HCT116 (cell line): ENCODE results near the gene CDK16. TPM values are rescaled to one million over a fixed set of nuclear protein-coding genes. Genes with fewer than 3 reads are reported as not detected.

Experiments used
- ATAC-seq: fragments of 200-7000 bp; cut with Tn5 transposase; 2 replicates; pipeline ENCODE4 v1.9.1; 2020; ENCODE audit warnings: mild to moderate bottlenecking, moderate library complexity
- BruUV-seq: library from RNA; stranded (reverse); fragments of 400-500 nt; replicated peaks from 2 replicates; lab custom pipeline; 2021; lab: Mats Ljungman, UMichigan
- CTCF ChIA-PET: fragments of 300-600 bp; sonication (Branson Sonifier 250); formaldehyde crosslinking; loops from one replicate; lab custom pipeline; 2021; ENCODE audit warnings: antibody characterized with exemption; lab: Charles Lee
- POLR2A ChIA-PET: fragments of 300-600, 350-600 bp; sonication (Branson Sonifier 250); formaldehyde crosslinking; loops from one replicate; lab custom pipeline; 2021; ENCODE audit warnings: antibody characterized with exemption; lab: Charles Lee
- RAD21 ChIA-PET, 2 experiments: fragments of 300-600 bp; sonication (Branson Sonifier 250); formaldehyde crosslinking; loops; one replicate each; lab custom pipeline; 2023; ENCODE audit warnings: low total read pairs in 2 of 2; ENCODE audit not compliant: uncharacterized antibody in 2 of 2, unreplicated experiment in 2 of 2, low non-redundant PET in 1 of 2; lab: Charles Lee
- DNase-seq: peaks from one replicate; pipeline ENCODE4 v3.0.0-alpha.2; 2010; ENCODE audit warnings: low read depth, low spot score
- H2AFZ ChIP-seq: fragments of 200-600 bp; shearing (Covaris generic), sonication (generic); 2 replicates; pipeline ENCODE4 v1.6.1; 2017; ENCODE audit warnings: low read depth, mixed run types, mixed read lengths, antibody characterized with exemption, low read length; ENCODE audit not compliant: poor library complexity, severe bottlenecking
- H3K27ac ChIP-seq: 2 replicates; pipeline ENCODE4 v1.5.1; 2012; ENCODE audit warnings: low read depth, low read length
- H3K27me3 ChIP-seq: fragments of 200-600 bp; sonication (generic); 2 replicates; pipeline ENCODE4 v1.6.1; 2016; ENCODE audit warnings: mixed run types, low read length, mixed read lengths; ENCODE audit not compliant: insufficient read depth
- H3K36me3 ChIP-seq, 2 experiments: fragments of 200-500 bp in 1 of 2; fragments of 200-600 bp in 1 of 2; sonication (Bioruptor generic) in 1 of 2; sonication (generic) in 1 of 2; 2 replicates each; pipeline versions ENCODE4 v1.5.1 to v1.6.1; 2014 to 2016; ENCODE audit warnings: low read length in 2 of 2, inconsistent platforms in 1 of 2, mixed read lengths in 1 of 2, mixed run types in 1 of 2; ENCODE audit not compliant: insufficient read depth in 2 of 2, control insufficient read depth in 1 of 2
- H3K4me1 ChIP-seq, 2 experiments: fragments of 200-600 bp in 1 of 2; sonication (generic) in 1 of 2; 2 replicates each; pipeline versions ENCODE4 v1.5.1 to v1.6.1; 2012 to 2017; ENCODE audit warnings: low read length in 2 of 2, inconsistent platforms in 1 of 2, mild to moderate bottlenecking in 1 of 2, mixed read lengths in 1 of 2, mixed run types in 1 of 2, moderate library complexity in 1 of 2; ENCODE audit not compliant: insufficient read depth in 2 of 2, control insufficient read depth in 1 of 2
- H3K4me2 ChIP-seq: fragments of 200-600 bp; sonication (generic); 2 replicates; pipeline ENCODE4 v1.6.1; 2017; ENCODE audit warnings: mixed run types, low read length, mixed read lengths
- H3K4me3 ChIP-seq, 2 experiments: fragments of 200-600 bp in 1 of 2; sonication (generic) in 1 of 2; replicated peaks in 1 of 2; 2 replicates each; pipeline ENCODE4 v1.5.1; 2011 to 2016; ENCODE audit warnings: low read length in 2 of 2, control low read depth in 1 of 2, low read depth in 1 of 2, mild to moderate bottlenecking in 1 of 2, mixed read lengths in 1 of 2, mixed run types in 1 of 2
- H3K79me2 ChIP-seq: fragments of 200-600 bp; sonication (generic); 2 replicates; pipeline ENCODE4 v1.6.1; 2017; ENCODE audit warnings: mild to moderate bottlenecking, mixed run types, low read length, moderate library complexity, mixed read lengths; ENCODE audit not compliant: insufficient read depth
- H3K9ac ChIP-seq: fragments of 200-600 bp; sonication (generic); 2 replicates; pipeline ENCODE4 v1.6.1; 2016; ENCODE audit warnings: low read length, mixed read lengths
- H3K9me2 ChIP-seq: fragments of 200-600 bp; sonication (generic), shearing (Covaris generic); 2 replicates; pipeline ENCODE4 v1.6.1; 2017; ENCODE audit warnings: mixed run types, mild to moderate bottlenecking, moderate library complexity; ENCODE audit not compliant: insufficient read depth
- H3K9me3 ChIP-seq, 2 experiments: fragments of 200-500 bp in 1 of 2; fragments of 200-600 bp in 1 of 2; sonication (Bioruptor generic) in 1 of 2; sonication (generic) in 1 of 2; 2 replicates each; pipeline ENCODE4 v1.6.1; 2014 to 2017; ENCODE audit warnings: low read length in 2 of 2, mixed read lengths in 2 of 2, inconsistent platforms in 1 of 2, low read depth in 1 of 2, mild to moderate bottlenecking in 1 of 2, mixed run types in 1 of 2, moderate library complexity in 1 of 2; ENCODE audit not compliant: control insufficient read depth in 1 of 2, insufficient read depth in 1 of 2
- H4K20me1 ChIP-seq: fragments of 200-600 bp; sonication (generic), shearing (Covaris generic); 2 replicates; pipeline ENCODE4 v1.6.1; 2017; ENCODE audit warnings: mixed run types, mild to moderate bottlenecking, moderate library complexity; ENCODE audit not compliant: insufficient read depth
- CBX3 ChIP-seq: IDR thresholded peaks from 2 replicates; pipeline ENCODE4 v1.6.1; 2012; ENCODE audit warnings: low read depth
- EZH2 ChIP-seq: fragments of 200-600 bp; sonication (generic); IDR thresholded peaks from 2 replicates; pipeline ENCODE4 v1.6.1; 2017; ENCODE audit warnings: antibody characterized with exemption, mixed run types
- JUND ChIP-seq: IDR thresholded peaks from 2 replicates; pipeline ENCODE4 v1.6.1; 2012
- SP1 ChIP-seq: IDR thresholded peaks from 2 replicates; pipeline ENCODE4 v1.6.1; 2012; ENCODE audit warnings: low read depth
- SRF ChIP-seq: IDR thresholded peaks from 2 replicates; pipeline ENCODE4 v1.6.1; 2012; ENCODE audit warnings: low read depth
- TCF7L2 ChIP-seq: IDR thresholded peaks from 2 replicates; pipeline ENCODE4 v1.7.0; 2011; ENCODE audit warnings: borderline replicate concordance, inconsistent platforms; ENCODE audit not compliant: insufficient read depth, insufficient read length; ENCODE audit errors: extremely low read depth
- ZFX ChIP-seq: fragments of 450-650 bp; IDR thresholded peaks from 2 replicates; pipeline ENCODE4 v1.6.1; 2017
- ZNF274 ChIP-seq: fragments of 200-500 bp; sonication (Bioruptor generic); IDR thresholded peaks from 2 replicates; pipeline ENCODE4 v1.6.1; 2014; ENCODE audit warnings: mild to moderate bottlenecking, low read depth, low read length, inconsistent platforms
- intact Hi-C: fragments of 100-400 bp; cut with micrococcal nuclease; formaldehyde crosslinking; loops from 2 replicates; pipeline ENCODE4 v1.10.0; 2022
- total RNA-seq: library from RNA; stranded (reverse); gene quantifications from one replicate; pipeline ENCODE4 v1.2.1, GENCODE V29; 2021; ENCODE audit not compliant: unreplicated experiment

Gene CDK16
- total RNA-seq, 1 experiment from 2014 or later, result 131 TPM

DNA sequence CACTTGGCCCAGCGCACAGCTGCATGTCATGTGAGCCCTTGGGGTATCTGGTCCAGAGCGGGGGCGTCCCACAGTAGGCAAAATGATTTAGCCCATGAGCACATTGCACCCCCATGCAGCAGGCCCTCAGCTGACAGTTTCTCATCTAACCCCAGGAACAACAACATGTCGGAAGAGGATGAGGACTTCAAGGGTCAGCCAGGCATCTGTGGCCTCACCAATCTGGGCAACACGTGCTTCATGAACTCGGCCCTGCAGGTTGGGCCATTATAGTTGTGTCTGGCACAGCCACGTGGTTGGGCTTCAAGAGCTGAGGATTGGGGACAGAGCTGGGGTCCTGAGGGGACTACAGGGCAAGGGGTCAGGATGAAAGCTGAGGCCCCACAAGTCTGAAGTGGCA is 22.1 kb downstream of the CDK16 start:
- RAD21 ChIA-PET, result no interaction called here

DNA sequence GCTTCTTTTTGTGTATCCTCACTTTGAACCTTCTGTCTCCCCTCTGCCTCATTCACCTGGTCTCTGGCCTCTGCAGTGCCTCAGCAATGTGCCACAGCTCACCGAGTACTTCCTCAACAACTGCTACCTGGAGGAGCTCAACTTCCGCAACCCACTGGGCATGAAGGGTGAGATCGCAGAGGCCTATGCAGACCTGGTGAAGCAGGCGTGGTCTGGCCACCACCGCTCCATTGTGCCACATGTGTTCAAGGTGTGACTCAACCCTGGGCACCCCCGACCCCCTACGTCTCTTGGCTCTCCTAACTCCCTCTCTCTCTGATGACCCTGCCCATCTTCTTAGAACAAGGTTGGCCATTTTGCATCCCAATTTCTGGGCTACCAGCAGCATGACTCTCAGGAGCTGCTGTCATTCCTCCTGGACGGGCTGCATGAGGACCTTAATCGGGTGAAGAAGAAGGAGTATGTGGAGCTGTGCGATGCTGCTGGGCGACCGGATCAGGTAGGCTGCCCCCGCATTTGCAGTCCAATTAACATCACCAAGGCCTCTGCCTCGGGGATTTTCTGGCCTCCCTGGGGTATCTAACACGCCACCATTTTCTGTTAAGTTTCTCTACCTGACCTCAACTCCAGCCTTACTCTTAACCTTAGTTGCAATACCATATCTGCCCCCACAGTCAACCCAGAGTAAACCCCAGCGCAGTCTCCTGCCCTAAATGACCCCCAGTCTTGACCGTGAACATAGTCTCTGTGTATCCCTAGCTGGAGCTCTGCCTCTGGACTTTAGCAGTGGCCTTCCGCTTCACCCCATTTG is 22.9 kb downstream of the CDK16 start:
- Histone ChIP-seq H3K9ac (no peak overlapping the region), H3K4me1 (no peaks in the 10 kb centered on the region), H3K9me3 (no peaks in the 10 kb centered on the region), H3K4me3 (no peak overlapping the region), H3K9me2 (no peaks in the 10 kb centered on the region), H3K36me3 (no peaks in the 10 kb centered on the region; a peak in 1 of 4 replicates), H3K4me2 (no peak overlapping the region), H3K27ac (no peak overlapping the region), H3K79me2 (peaks cover 9% of the 10 kb centered on the region; the same call in 1 of the 2 replicates), H4K20me1 (no peaks in the 10 kb centered on the region), H3K27me3 (no peaks in the 10 kb centered on the region), H2AFZ (no peak overlapping the region)
- ChIA-PET POLR2A (no interaction called here), RAD21 (no interaction called here), CTCF (no interaction called here)
- intact Hi-C loops, result no loop called here
- ATAC-seq, result no peak
- no TSS peak for BruUV-seq
- DNase-seq, result no peak
- TF ChIP-seq ZFX, result no peak
- TF ChIP-seq CBX3, result no peak
- no peak for TF ChIP-seq ZNF274

More for the DNA sequence above, 22.1 kb downstream of the CDK16 start:
- Histone ChIP-seq H3K4me1 (no peaks in the 10 kb centered on the region), H2AFZ (no peak overlapping the region), H3K9me2 (no peaks in the 10 kb centered on the region), H3K27me3 (no peaks in the 10 kb centered on the region), H3K27ac (no peak overlapping the region), H3K9ac (no peak overlapping the region), H3K79me2 (peaks cover 17% of the 10 kb centered on the region), H3K9me3 (no peaks in the 10 kb centered on the region), H3K4me2 (no peak overlapping the region), H3K36me3 (no peaks in the 10 kb centered on the region; a peak in 1 of 4 replicates), H4K20me1 (no peaks in the 10 kb centered on the region), H3K4me3 (no peak overlapping the region)
- CTCF ChIA-PET, result no interaction called here
- intact Hi-C loops, result no loop called here
- no TSS peak for BruUV-seq
- ATAC-seq (no peak), DNase-seq (no peak)
- POLR2A ChIA-PET, result no interaction called here
- TF ChIP-seq SP1 (no peak), EZH2 (no peak), TCF7L2 (no peak), ZNF274 (no peak), SRF (no peak), JUND (no peak)
